NCI-H748 (cell line): ENCODE results near the gene OR5A2.
"Not testable (repeated sequence)": the region's sequence is repeated elsewhere in the genome, so short reads cannot be mapped to it uniquely, and the experiment has no call there.

ENCODE experiments used
- DNase-seq: peaks from one replicate; lab custom pipeline; 2025; ENCODE audit not compliant: unreplicated experiment; lab: John Stamatoyannopoulos, UW

OR5A2 gene

GRCh38 chr11:59394186-59394585, 32.0 kb downstream of the OR5A2 start:
- DNase-seq, result no peak

- no peak for DNase-seq
Measured at GRCh38 chr11:59380263-59381059, 45.8 kb downstream of the OR5A2 start.

GRCh38 chr11:59372324-59372723, 53.9 kb downstream of the OR5A2 start:
- not testable (repeated sequence) for DNase-seq

- DNase-seq, result no peak
Measured at GRCh38 chr11:59368238-59369022, 57.8 kb downstream of the OR5A2 start.
